Measurements from ENCODE around the gene THSD7A. TPM values are rescaled to one million over a fixed set of nuclear protein-coding genes. Genes with fewer than 3 reads are reported as not detected.

THSD7A gene
- total and polyA plus RNA-seq, 2 of the 8 experiments (the other 6 are each of a cell fraction or from before 2014, with no cell fraction given), result 0.44 to 1.2 TPM

DNA sequence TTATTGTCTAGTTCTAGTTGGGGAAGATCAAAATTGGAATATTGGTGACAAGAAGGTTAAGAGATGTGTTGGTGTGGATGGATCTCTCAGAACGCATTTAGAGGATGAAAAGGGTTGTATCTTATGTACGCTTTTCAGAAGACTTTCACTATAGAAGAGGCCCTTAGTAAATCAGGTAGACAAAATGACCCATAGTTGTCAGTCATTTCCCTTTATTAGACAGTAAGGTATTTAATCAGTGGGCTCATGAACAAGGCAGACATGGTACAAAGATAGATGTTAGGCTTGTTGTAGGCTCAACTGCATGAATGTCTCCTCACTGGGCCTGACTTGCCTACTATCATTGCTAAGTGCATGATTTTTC, 499.2 kb downstream of the THSD7A start (continued):
- TF ChIP-seq TBP (IDR thresholded peaks at IDR 0.05; ENCODE audit: low read depth, low read length), result no peak

All from H1 (cell line).